GM12878 (cell line): Measurements from ENCODE around the gene UNC93A.

ENCODE experiments used
- BACH1 ChIP-seq: fragments of 450-650 bp; IDR thresholded peaks from 2 replicates; pipeline ENCODE4 v1.6.1; 2017; ENCODE audit warnings: mild to moderate bottlenecking, borderline replicate concordance
- GABPA ChIP-seq: IDR thresholded peaks from 2 replicates; pipeline ENCODE4 v1.6.1; 2014; ENCODE audit warnings: antibody characterized with exemption, low read depth, mild to moderate bottlenecking, inconsistent platforms
- LARP7 ChIP-seq: fragments of 450-650 bp; IDR thresholded peaks from 2 replicates; pipeline ENCODE4 v1.6.1; 2017; ENCODE audit warnings: mild to moderate bottlenecking
- TF ChIP-seq, protein P1 (sequence below), 3 experiments: IDR thresholded peaks in 2 of 3; conservative IDR thresholded peaks in 1 of 3; 2 replicates each; pipeline ENCODE4 v1.5.1; 2011; ENCODE audit warnings: low read depth in 3 of 3, low read length in 3 of 3, mild to moderate bottlenecking in 3 of 3, control low read depth in 2 of 3, moderate library complexity in 2 of 3, inconsistent platforms in 1 of 3, mixed read lengths in 1 of 3; ENCODE audit not compliant: control insufficient read depth in 2 of 3, insufficient read depth in 1 of 3; ENCODE audit errors: extremely low read depth in 1 of 3
- TF ChIP-seq, protein P2 (sequence below): IDR thresholded peaks from 2 replicates; pipeline ENCODE4 v1.6.1; 2011; ENCODE audit warnings: low read depth, low read length, improper control_type of control experiment, borderline replicate concordance

DNA sequence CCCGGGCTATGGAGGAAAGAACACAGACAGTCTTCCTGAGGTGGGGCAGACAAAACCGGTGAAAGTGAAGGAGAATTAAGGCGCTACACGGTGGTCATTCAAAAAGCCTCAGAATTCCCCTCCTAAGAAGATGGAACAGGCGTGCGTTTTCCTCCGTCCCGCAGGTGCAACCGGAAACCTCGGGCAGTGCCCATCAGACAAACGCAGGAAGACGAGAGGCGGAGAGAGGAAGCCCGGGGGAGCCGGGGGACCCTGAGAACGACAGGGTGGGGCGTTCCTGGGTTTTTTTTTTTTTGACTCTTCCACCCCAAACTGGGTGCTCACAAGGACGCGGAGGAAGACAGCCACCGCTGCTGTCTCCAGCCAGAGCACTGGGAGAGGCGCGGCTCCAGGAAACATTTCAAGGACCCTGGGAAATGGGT is 59.2 kb downstream of the UNC93A start:
- TF ChIP-seq, protein P1, sequence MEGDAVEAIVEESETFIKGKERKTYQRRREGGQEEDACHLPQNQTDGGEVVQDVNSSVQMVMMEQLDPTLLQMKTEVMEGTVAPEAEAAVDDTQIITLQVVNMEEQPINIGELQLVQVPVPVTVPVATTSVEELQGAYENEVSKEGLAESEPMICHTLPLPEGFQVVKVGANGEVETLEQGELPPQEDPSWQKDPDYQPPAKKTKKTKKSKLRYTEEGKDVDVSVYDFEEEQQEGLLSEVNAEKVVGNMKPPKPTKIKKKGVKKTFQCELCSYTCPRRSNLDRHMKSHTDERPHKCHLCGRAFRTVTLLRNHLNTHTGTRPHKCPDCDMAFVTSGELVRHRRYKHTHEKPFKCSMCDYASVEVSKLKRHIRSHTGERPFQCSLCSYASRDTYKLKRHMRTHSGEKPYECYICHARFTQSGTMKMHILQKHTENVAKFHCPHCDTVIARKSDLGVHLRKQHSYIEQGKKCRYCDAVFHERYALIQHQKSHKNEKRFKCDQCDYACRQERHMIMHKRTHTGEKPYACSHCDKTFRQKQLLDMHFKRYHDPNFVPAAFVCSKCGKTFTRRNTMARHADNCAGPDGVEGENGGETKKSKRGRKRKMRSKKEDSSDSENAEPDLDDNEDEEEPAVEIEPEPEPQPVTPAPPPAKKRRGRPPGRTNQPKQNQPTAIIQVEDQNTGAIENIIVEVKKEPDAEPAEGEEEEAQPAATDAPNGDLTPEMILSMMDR (IDR thresholded peaks at IDR 0.05 in 2 of 3, conservative IDR thresholded peaks at IDR 0.05 in 1 of 3; ENCODE audit: control insufficient read depth in 2 of 3, extremely low read depth in 1 of 3, insufficient read depth in 1 of 3, low read depth in 3 of 3, low read length in 3 of 3), result no peak
- no peak for TF ChIP-seq LARP7
- TF ChIP-seq, protein P2, sequence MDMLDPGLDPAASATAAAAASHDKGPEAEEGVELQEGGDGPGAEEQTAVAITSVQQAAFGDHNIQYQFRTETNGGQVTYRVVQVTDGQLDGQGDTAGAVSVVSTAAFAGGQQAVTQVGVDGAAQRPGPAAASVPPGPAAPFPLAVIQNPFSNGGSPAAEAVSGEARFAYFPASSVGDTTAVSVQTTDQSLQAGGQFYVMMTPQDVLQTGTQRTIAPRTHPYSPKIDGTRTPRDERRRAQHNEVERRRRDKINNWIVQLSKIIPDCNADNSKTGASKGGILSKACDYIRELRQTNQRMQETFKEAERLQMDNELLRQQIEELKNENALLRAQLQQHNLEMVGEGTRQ, result no peak
- no peak for TF ChIP-seq GABPA
- TF ChIP-seq BACH1, result no peak
